Measurements from ENCODE around the gene ANXA3. TPM values are rescaled to one million over a fixed set of nuclear protein-coding genes. Genes with fewer than 3 reads are reported as not detected.

The ANXA3 gene
- total RNA-seq, 1 experiment from 2014 or later, result 263 TPM

GRCh38 chr4:78560296-78560963 lies 8.9 kb downstream of the ANXA3 start:
- ChIA-PET CTCF (no interaction called here), POLR2A (ENCODE audit: unreplicated experiment) (no interaction called here)
- Histone ChIP-seq H3K36me3 (ENCODE audit: low read depth, low read length) (peaks cover 6% of the 10 kb centered on the region; the same call in 1 of the 2 replicates), H3K9me2 (replicated peaks; ENCODE audit: low read length) (no peaks in the 10 kb centered on the region), H4K20me1 (ENCODE audit: low read length) (no peaks in the 10 kb centered on the region), H3K9me3 (ENCODE audit: low read length) (no peaks in the 10 kb centered on the region), H3K27me3 (ENCODE audit: low read length) (no peaks in the 10 kb centered on the region), H3K79me2 (ENCODE audit: low read length) (peaks cover 55% of the 10 kb centered on the region), H2AFZ (ENCODE audit: low read length) (no peak overlapping the region), H3K4me1 (ENCODE audit: insufficient read depth, low read length) (peaks cover 76% of the 10 kb centered on the region), H3K27ac (ENCODE audit: low read length) (no peak overlapping the region; the same call in 1 of the 2 replicates), H3K4me2 (ENCODE audit: low read length) (0 out of 2 replicates have a peak overlapping the region, but pooled peaks have one; percentile 28), H3K4me3 (ENCODE audit: low read length) (no peak overlapping the region), H3K9ac (ENCODE audit: low read length) (no peak overlapping the region), H3F3A (ENCODE audit: low read length, unreplicated experiment) (no peaks in the 10 kb centered on the region)
- ATAC-seq, result peak; percentile 25; the same call in 1 of the 2 replicates
- TF ChIP-seq CTCF (conservative IDR thresholded peaks at IDR 0.05; ENCODE audit: low read depth, low read length) (no peak), EZH2phosphoT487 (IDR thresholded peaks at IDR 0.05; ENCODE audit: borderline replicate concordance, low read length) (no peak), EZH2 (IDR thresholded peaks at IDR 0.05; ENCODE audit: low read length, unreplicated experiment) (no peak)
- BruUV-seq (replicated peaks), result no TSS peak
- intact Hi-C loops (cut with micrococcal nuclease), result no loop called here
- DNase-seq, result peak; percentile 60

DNA sequence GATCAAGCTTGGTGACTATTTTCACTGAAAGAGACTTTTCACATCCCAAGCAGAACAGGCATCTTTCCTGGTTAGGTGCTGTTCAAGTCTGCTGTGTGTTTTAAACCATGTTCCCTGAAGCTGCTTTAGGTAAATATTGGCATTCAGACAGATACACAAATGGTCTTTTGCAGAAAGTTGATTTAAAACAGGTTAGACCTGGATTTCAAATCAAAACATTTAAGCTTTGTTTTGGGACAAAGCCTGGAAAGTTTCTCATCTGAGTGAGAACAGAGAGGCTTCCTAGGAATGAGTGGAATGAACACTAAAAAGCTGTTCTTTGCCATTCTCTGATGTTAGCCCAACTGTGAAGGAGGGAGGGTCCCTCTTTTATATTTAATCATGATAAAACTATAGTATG lies 10.1 kb downstream of the ANXA3 start:
- peaks cover 2% of the 10 kb centered on the region; the same call in 1 of the 2 replicates for H3K36me3 ChIP-seq (ENCODE audit: low read depth, low read length)

More for the DNA sequence above, 10.1 kb downstream of the ANXA3 start:
- Histone ChIP-seq H3F3A (ENCODE audit: low read length, unreplicated experiment) (no peaks in the 10 kb centered on the region), H2AFZ (ENCODE audit: low read length) (no peak overlapping the region), H3K4me1 (ENCODE audit: insufficient read depth, low read length) (peaks cover 74% of the 10 kb centered on the region), H3K79me2 (ENCODE audit: low read length) (peaks cover 48% of the 10 kb centered on the region), H3K4me3 (ENCODE audit: low read length) (no peak overlapping the region), H4K20me1 (ENCODE audit: low read length) (no peaks in the 10 kb centered on the region), H3K27me3 (ENCODE audit: low read length) (no peaks in the 10 kb centered on the region), H3K4me2 (ENCODE audit: low read length) (peak overlapping the region; percentile 53), H3K9me3 (ENCODE audit: low read length) (no peaks in the 10 kb centered on the region), H3K27ac (ENCODE audit: low read length) (no peak overlapping the region), H3K9me2 (replicated peaks; ENCODE audit: low read length) (no peaks in the 10 kb centered on the region), H3K9ac (ENCODE audit: low read length) (no peak overlapping the region)
- DNase-seq, result peak; percentile 75
- no TSS peak for BruUV-seq (replicated peaks)
- ChIA-PET POLR2A (ENCODE audit: unreplicated experiment) (interaction anchor here (0.7 kb wide), 1 partner anchor 503 kb away, joined by 3 read pairs; no protein-coding TSS in a partner anchor), CTCF (no interaction called here)
- TF ChIP-seq CTCF (conservative IDR thresholded peaks at IDR 0.05; ENCODE audit: low read depth, low read length) (no peak), EZH2 (IDR thresholded peaks at IDR 0.05; ENCODE audit: low read length, unreplicated experiment) (no peak), EZH2phosphoT487 (IDR thresholded peaks at IDR 0.05; ENCODE audit: borderline replicate concordance, low read length) (no peak)
- ATAC-seq, result peak; percentile 13; the same call in 1 of the 2 replicates
- intact Hi-C loops (cut with micrococcal nuclease), result no loop called here
